ENCODE results near the gene MPHOSPH6.

DNA sequence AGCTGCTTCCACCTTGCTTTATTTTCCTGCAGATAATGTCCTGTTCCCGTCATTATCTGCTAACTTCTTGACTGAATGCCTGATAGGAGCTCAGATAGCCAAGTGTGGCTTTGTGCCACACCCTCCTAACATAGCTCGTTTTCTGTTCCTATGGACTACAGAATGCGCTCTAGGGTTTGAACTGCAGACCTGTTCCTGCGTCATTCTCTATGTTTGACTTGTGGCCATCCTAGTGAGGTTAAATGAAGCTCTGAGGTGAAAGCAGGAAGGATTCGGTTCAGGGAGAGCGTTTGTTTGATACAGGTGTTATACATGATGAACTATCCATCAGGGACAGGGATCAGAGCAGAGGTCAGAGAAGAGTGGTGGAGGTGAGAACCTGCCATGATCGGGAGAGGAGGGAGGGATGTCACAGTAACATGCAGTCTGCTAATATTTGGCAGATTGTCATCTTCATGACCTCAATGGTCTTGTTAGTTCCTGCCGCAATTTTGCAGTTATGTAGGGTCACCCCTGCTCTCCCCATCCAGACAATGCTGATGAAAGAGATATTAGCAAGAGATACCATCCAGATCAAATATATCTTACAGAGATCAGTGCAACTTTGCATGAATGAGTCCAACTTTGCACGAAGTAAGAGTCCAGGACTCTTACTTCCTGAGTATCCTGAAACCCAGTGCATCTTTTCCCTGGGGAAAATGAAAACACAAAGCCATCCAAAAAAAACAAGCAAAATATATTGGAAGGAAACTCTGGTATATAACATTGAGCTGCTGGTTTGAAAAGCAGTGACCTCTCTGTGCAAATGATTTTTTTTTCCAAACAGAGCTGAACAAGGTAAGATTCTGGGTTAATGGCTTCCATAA, 32.8 kb downstream of the MPHOSPH6 start:
- TF ChIP-seq POLR2A (IDR thresholded peaks at IDR 0.05; ENCODE audit: low read depth, low read length) = no peak
- no peak for TF ChIP-seq PAX5 (IDR thresholded peaks at IDR 0.05; ENCODE audit: insufficient read depth, low read length, severe bottlenecking)
- TF ChIP-seq POLR2AphosphoS5 (IDR thresholded peaks at IDR 0.05; ENCODE audit: low read depth, low read length) = no peak
- TF ChIP-seq POU2F2 (IDR thresholded peaks at IDR 0.05; ENCODE audit: low read depth, low read length) = no peak
- no peak for TF ChIP-seq TAF1 (IDR thresholded peaks at IDR 0.05; ENCODE audit: low read depth, low read length)
